Measurements from ENCODE around the gene CACNB1. TPM values are rescaled to one million over a fixed set of nuclear protein-coding genes. Genes with fewer than 3 reads are reported as not detected.

CACNB1 gene
- total and polyA plus RNA-seq, 2 of the 13 experiments (the other 11 are each of a cell fraction or from before 2014, with no cell fraction given): 0.75 to 1.5 TPM

GRCh38 chr17:39224778-39225307 lies 27.4 kb upstream of the CACNB1 start:
- Histone ChIP-seq H3K9me3 (ENCODE audit: low read length) (no peaks in the 10 kb centered on the region), H2AFZ (ENCODE audit: low read length) (no peak overlapping the region), H3K4me1 (ENCODE audit: insufficient read depth, low read length) (peaks cover 6% of the 10 kb centered on the region; the same call in 1 of the 2 replicates), H3K4me3 (replicated peaks in 1 of 3; ENCODE audit: insufficient read depth in 1 of 3, low read depth in 2 of 3, low read length in 3 of 3) (peak overlapping the region in 1 of 3 experiments; percentile 16; a peak in 1 of 6 replicates), H3K27me3 (ENCODE audit: control insufficient read depth in 1 of 2, insufficient read depth in 2 of 2, low read length in 2 of 2) (peaks cover 26 to 76% of the 10 kb centered on the region in 2 experiments), H3K27ac (ENCODE audit: extremely low read length, insufficient read depth, low read length) (no peak overlapping the region), H3K9ac (ENCODE audit: insufficient read depth, low read depth, low read length) (no peak overlapping the region), H3K79me2 (ENCODE audit: insufficient read depth, low read length) (no peaks in the 10 kb centered on the region), H3K4me2 (ENCODE audit: low read depth, low read length) (peak overlapping the region; percentile 51; the same call in 1 of the 2 replicates), H4K20me1 (ENCODE audit: insufficient read depth, low read length) (no peaks in the 10 kb centered on the region), H3K36me3 (replicated peaks in 1 of 2; ENCODE audit: control insufficient read depth in 1 of 2, insufficient read depth in 2 of 2, low read length in 2 of 2) (no peaks in the 10 kb centered on the region)
- in situ Hi-C loops (cut with HindIII; ENCODE audit: extremely low pct_ligation_motif_present, low pct_unique_long_range_greater_than_20kb) (no loop called here), intact Hi-C loops (cut with micrococcal nuclease; ENCODE audit: unreplicated experiment) (no loop called here)
- BruUV-seq (replicated peaks): no TSS peak
- ATAC-seq (peak; percentile 15), FAIRE-seq (no peak), DNase-seq (ENCODE audit: low spot score) (no peak)
- TF ChIP-seq SMAD9 (CRISPR knock-in tag; IDR thresholded peaks at IDR 0.05) (no peak), SIX4 (CRISPR knock-in tag; IDR thresholded peaks at IDR 0.05) (no peak), EZH2 (conservative IDR thresholded peaks at IDR 0.05; ENCODE audit: low read depth, low read length) (peak; percentile 97), MAF1 (CRISPR knock-in tag; IDR thresholded peaks at IDR 0.05; ENCODE audit: borderline replicate concordance) (no peak), ZNF296 (CRISPR knock-in tag; conservative IDR thresholded peaks at IDR 0.05) (no peak), ZMAT5 (CRISPR knock-in tag; IDR thresholded peaks at IDR 0.05; ENCODE audit: borderline replicate concordance, low read depth) (no peak), ZNF580 (CRISPR knock-in tag; IDR thresholded peaks at IDR 0.05; ENCODE audit: borderline replicate concordance, low read depth) (no peak), MED1 (CRISPR knock-in tag; IDR thresholded peaks at IDR 0.05) (no peak), ZNF800 (CRISPR knock-in tag; IDR thresholded peaks at IDR 0.05) (peak; percentile 21; the same call in 1 of the 2 replicates), HNF1B (CRISPR knock-in tag; IDR thresholded peaks at IDR 0.05) (no peak)
- ChIA-PET POLR2A (no interaction called here), CTCF (ENCODE audit: low intra/inter-chr PET ratio, low total read pairs) (no interaction called here)
- WGBS (ENCODE audit: low lambda C conversion rate): 21% methylated on average over 39 of the region's 68 CpGs
